Dermis blood vessel endothelial cell (primary cell): ENCODE measurements around the gene GYG1. TPM values are rescaled to one million over a fixed set of nuclear protein-coding genes. Genes with fewer than 3 reads are reported as not detected.

ENCODE experiments used
- DNase-seq: peaks from one replicate; pipeline ENCODE4 v3.0.0; 2010
- total RNA-seq: library from RNA; depleted of rRNA; stranded (reverse); fragments of >200 nt; gene quantifications from 2 replicates; pipeline ENCODE4 v1.2.3, GENCODE V29; 2014

Gene GYG1
- total RNA-seq, 1 donor from 2014 or later: 38.6 TPM

- no peak for DNase-seq
These were observed 1.1 kb upstream of the GYG1 start for GRCh38 chr3:148990236-148990635.

GRCh38 chr3:148992027-148992634, 791 bp downstream of the GYG1 start:
- DNase-seq: peak; percentile 60

- no peak for DNase-seq
These were observed 1.4 kb downstream of the GYG1 start for GRCh38 chr3:148992635-148993255.

GRCh38 chr3:148997623-148998022, 6.3 kb downstream of the GYG1 start:
- no peak for DNase-seq

GRCh38 chr3:148998297-148998696, 7.0 kb downstream of the GYG1 start:
- DNase-seq: no peak

GRCh38 chr3:148998715-148999423, 7.5 kb downstream of the GYG1 start:
- no peak for DNase-seq

GRCh38 chr3:148999806-149000205, 8.5 kb downstream of the GYG1 start:
- no peak for DNase-seq

GRCh38 chr3:149000206-149000745, 8.9 kb downstream of the GYG1 start:
- no peak for DNase-seq

- no peak for DNase-seq
These were observed 10.4 kb downstream of the GYG1 start for GRCh38 chr3:149001727-149002126.

GRCh38 chr3:149003653-149004305, 12.4 kb downstream of the GYG1 start:
- DNase-seq: no peak

GRCh38 chr3:149004622-149005021, 13.3 kb downstream of the GYG1 start:
- peak; percentile 15 for DNase-seq

- DNase-seq: no peak
These were observed 14.1 kb downstream of the GYG1 start for GRCh38 chr3:149005416-149005815.

GRCh38 chr3:149007567-149008257, 16.4 kb downstream of the GYG1 start:
- no peak for DNase-seq

GRCh38 chr3:149009732-149010131, 18.4 kb downstream of the GYG1 start:
- DNase-seq: peak; percentile 24

GRCh38 chr3:149010504-149010951, 19.2 kb downstream of the GYG1 start:
- DNase-seq: no peak

GRCh38 chr3:149010966-149011365, 19.6 kb downstream of the GYG1 start:
- no peak for DNase-seq

GRCh38 chr3:149011676-149012075, 20.3 kb downstream of the GYG1 start:
- no peak for DNase-seq

- DNase-seq: no peak
These were observed 22.4 kb downstream of the GYG1 start for GRCh38 chr3:149013726-149014125.

- DNase-seq: no peak
These were observed 24.1 kb downstream of the GYG1 start for GRCh38 chr3:149015393-149015792.

- DNase-seq: no peak
These were observed 24.9 kb downstream of the GYG1 start for GRCh38 chr3:149016242-149016641.

- DNase-seq: peak; percentile 37
These were observed 25.6 kb downstream of the GYG1 start for GRCh38 chr3:149016669-149017541.
